Measurements from ENCODE around the gene SNF8.

Gene SNF8

GRCh38 chr17:48890086-48890485 is 54.6 kb downstream of the SNF8 start:
- DNase-seq (ENCODE audit: low read depth) = no peak

- no peak for DNase-seq (ENCODE audit: low read depth)
Measured at GRCh38 chr17:48883171-48883570, 61.5 kb downstream of the SNF8 start.

GRCh38 chr17:48882272-48882671 is 62.4 kb downstream of the SNF8 start:
- no peak for DNase-seq (ENCODE audit: low read depth)

All from HS-27A (cell line).